Measurements from ENCODE around the gene PTPRCAP. TPM values are rescaled to one million over a fixed set of nuclear protein-coding genes. Genes with fewer than 3 reads are reported as not detected.

PTPRCAP gene
- total and polyA plus RNA-seq, 7 donors = 0.71 to 129 (median 2.8) TPM

DNA sequence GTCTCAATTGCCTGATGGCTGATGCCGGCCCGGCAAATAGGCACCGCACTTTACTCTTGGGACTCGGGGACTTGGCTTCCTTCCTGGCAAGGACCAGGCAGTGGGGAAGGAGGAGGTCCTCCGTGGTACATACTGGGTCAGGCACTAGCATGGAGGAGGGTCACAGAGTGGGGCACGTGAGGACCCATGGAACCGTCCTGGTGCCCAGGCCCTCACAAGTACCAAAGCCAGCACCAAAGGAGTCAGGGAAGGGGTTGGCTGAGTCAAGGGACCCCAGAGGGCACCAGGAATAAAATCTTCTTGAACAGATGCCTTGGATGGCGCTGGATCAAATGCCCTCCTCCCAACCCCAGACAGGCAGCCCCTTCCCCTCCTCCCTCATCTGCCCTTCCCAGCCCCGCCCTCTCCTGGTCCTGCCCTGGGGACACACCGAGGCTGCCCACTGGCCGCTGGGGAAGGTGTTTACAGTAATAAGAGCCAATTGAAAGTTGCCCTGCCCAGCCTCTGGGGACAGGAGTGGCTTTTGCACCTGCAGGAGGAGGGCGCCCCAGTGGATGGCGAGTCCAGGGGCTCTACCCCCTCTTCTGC, 27.6 kb downstream of the PTPRCAP start:
- Histone ChIP-seq H3K4me3 (no peak overlapping the region), H3K9me3 (no peaks in the 10 kb centered on the region), H3K27ac (no peak overlapping the region), H3K36me3 (no peaks in the 10 kb centered on the region), H3K27me3 (peaks cover 31 to 98% (median 59%) of the 10 kb centered on the region in 3 donors), H3K4me1 (peaks cover 0 to 2% (median under 1%) of the 10 kb centered on the region in 4 donors)
- 21 to 27% methylated on average over 13 of the region's 13 CpGs for WGBS, 2 donors
- intact Hi-C loops (cut with DNase I) = no loop called here
- no peak for DNase-seq
- TF ChIP-seq POLR2AphosphoS5 (IDR thresholded peaks at IDR 0.05) (no peak), POLR2A (IDR thresholded peaks at IDR 0.05) (no peak), EP300 (IDR thresholded peaks at IDR 0.05) (no peak)
- TF ChIP-seq, protein P1, sequence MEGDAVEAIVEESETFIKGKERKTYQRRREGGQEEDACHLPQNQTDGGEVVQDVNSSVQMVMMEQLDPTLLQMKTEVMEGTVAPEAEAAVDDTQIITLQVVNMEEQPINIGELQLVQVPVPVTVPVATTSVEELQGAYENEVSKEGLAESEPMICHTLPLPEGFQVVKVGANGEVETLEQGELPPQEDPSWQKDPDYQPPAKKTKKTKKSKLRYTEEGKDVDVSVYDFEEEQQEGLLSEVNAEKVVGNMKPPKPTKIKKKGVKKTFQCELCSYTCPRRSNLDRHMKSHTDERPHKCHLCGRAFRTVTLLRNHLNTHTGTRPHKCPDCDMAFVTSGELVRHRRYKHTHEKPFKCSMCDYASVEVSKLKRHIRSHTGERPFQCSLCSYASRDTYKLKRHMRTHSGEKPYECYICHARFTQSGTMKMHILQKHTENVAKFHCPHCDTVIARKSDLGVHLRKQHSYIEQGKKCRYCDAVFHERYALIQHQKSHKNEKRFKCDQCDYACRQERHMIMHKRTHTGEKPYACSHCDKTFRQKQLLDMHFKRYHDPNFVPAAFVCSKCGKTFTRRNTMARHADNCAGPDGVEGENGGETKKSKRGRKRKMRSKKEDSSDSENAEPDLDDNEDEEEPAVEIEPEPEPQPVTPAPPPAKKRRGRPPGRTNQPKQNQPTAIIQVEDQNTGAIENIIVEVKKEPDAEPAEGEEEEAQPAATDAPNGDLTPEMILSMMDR (IDR thresholded peaks at IDR 0.05) = no peak

DNA sequence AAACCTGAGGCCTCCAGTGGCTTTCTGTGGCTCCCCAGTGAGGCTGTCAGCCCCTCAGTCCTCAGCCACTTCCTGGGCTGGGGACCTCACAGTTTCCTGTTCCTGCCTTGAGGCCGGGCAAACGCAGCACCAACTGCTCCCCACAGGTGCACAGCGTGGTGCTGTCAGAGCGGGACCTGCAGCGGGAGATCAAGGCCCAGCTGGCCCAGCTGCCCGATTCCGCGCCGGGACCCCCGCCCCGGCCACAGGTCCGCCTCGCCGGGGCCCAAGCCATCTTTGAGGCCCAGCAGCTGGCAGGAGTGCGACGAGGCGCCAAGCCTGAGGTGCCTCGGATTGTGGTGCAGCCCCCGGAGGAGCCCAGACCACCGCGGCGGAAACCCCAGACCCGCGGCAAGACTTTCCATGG, 28.2 kb downstream of the PTPRCAP start:
- Histone ChIP-seq H3K27me3 (peaks cover 31 to 98% (median 59%) of the 10 kb centered on the region in 3 donors), H3K36me3 (no peaks in the 10 kb centered on the region), H3K4me3 (no peak overlapping the region), H3K4me1 (no peaks in the 10 kb centered on the region), H3K27ac (no peak overlapping the region), H3K9me3 (no peaks in the 10 kb centered on the region)
- no peak for DNase-seq
- WGBS, 2 donors = 42 to 70% methylated on average over 24 of the region's 24 CpGs
- intact Hi-C loops (cut with DNase I) = no loop called here
- TF ChIP-seq, protein P1 (IDR thresholded peaks at IDR 0.05) = no peak
- no peak for TF ChIP-seq POLR2A (IDR thresholded peaks at IDR 0.05)
- no peak for TF ChIP-seq POLR2AphosphoS5 (IDR thresholded peaks at IDR 0.05)
- TF ChIP-seq EP300 (IDR thresholded peaks at IDR 0.05) = no peak

DNA sequence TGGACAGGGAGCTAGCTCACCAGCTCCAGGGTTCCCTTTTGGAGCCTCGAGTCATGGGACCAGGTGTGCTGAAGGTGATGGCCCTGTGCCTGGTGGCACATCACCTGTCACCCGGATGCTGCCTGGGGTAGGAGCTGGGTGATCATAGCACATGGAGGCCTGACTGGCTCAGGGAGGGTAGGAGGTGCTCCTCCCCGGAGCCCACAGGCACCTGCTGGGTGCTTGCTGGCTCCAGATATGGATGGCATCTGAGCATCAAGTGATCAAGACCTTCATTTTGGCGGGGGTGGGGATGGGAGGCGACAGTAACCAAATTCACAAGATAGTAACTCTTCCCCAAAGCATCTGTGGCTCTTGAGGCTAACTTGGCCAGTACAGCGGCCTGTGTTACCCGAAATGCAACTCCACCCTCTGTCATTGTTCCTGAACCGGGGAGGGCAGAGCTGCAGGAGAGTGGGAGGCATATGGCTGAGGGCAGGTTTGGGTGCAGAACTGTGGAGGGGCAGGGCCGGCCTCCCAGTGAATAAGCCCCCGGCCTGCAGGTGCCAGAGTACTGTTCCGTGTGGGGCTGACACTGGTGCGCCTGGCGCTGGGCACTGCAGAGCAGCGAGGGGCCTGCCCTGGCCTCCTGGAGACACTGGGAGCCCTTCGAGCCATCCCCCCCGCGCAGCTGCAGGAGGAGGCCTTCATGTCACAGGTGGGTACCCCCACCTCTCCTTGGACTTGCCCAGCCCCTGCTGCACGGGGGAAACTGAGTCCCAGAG, 28.9 kb downstream of the PTPRCAP start:
- Histone ChIP-seq H3K4me3 (no peak overlapping the region), H3K4me1 (no peaks in the 10 kb centered on the region), H3K9me3 (no peaks in the 10 kb centered on the region), H3K27ac (no peak overlapping the region), H3K27me3 (peaks cover 31 to 98% (median 59%) of the 10 kb centered on the region in 3 donors), H3K36me3 (no peaks in the 10 kb centered on the region)
- TF ChIP-seq POLR2A (IDR thresholded peaks at IDR 0.05) (no peak), EP300 (IDR thresholded peaks at IDR 0.05) (no peak), POLR2AphosphoS5 (IDR thresholded peaks at IDR 0.05) (no peak)
- TF ChIP-seq, protein P1 (IDR thresholded peaks at IDR 0.05) = no peak
- no peak for DNase-seq
- 49 to 73% methylated on average over 18 of the region's 18 CpGs for WGBS, 2 donors
- intact Hi-C loops (cut with DNase I) = no loop called here

DNA sequence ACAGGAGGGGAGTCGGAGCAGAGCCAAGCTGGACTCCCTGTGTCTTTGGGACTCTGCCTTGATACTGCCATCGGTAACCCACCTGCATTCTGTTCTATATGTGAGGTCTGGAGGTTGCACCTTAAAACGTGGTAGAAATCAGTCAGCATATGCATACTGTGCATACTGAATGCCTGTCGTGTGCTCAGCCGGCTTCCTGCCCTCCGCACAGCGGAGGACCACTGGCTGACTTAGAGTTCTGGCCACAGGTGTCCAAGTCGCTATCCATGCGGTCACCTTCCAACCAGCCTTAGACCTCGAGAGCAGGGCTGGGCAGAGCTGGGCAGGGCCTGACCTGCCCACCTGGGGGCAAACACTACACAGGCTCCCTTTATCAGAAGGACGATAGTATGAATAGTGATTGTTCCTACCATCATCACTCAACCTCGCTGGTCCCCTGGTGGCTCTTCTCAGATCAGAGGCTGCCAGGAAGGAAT, 29.8 kb downstream of the PTPRCAP start:
- DNase-seq = no peak
- Histone ChIP-seq H3K36me3 (no peaks in the 10 kb centered on the region), H3K9me3 (no peaks in the 10 kb centered on the region), H3K4me1 (peaks cover 0 to 5% (median 0%) of the 10 kb centered on the region in 4 donors), H3K27ac (no peak overlapping the region), H3K4me3 (no peak overlapping the region), H3K27me3 (peaks cover 26 to 92% (median 51%) of the 10 kb centered on the region in 3 donors)
- TF ChIP-seq POLR2AphosphoS5 (IDR thresholded peaks at IDR 0.05) = no peak
- TF ChIP-seq, protein P1 (IDR thresholded peaks at IDR 0.05) = no peak
- no peak for TF ChIP-seq POLR2A (IDR thresholded peaks at IDR 0.05)
- TF ChIP-seq EP300 (IDR thresholded peaks at IDR 0.05) = no peak
- WGBS, 2 donors = 76% methylated on average over 12 of the region's 12 CpGs
- intact Hi-C loops (cut with DNase I) = no loop called here
